GM18498 (cell line): Measurements from ENCODE around the gene NR5A1.

ENCODE experiments used
- ATAC-seq: cut with Tn5 transposase; IDR thresholded peaks from one replicate; pipeline ENCODE4 v1.9.1; 2021; ENCODE audit warnings: mild to moderate bottlenecking, moderate library complexity; ENCODE audit not compliant: unreplicated experiment

The NR5A1 gene

GRCh38 chr9:124483481-124483880 is 23.7 kb downstream of the NR5A1 start:
- no peak for ATAC-seq

- no peak for ATAC-seq
Observed at GRCh38 chr9:124482431-124483031, 24.7 kb downstream of the NR5A1 start.

- ATAC-seq: no peak
Observed at GRCh38 chr9:124481115-124481514, 26.1 kb downstream of the NR5A1 start.

- ATAC-seq: no peak
Observed at GRCh38 chr9:124480621-124480981, 26.6 kb downstream of the NR5A1 start.

- ATAC-seq: no peak
Observed at GRCh38 chr9:124479947-124480620, 27.1 kb downstream of the NR5A1 start.

- ATAC-seq: no peak
Observed at GRCh38 chr9:124479371-124479770, 27.8 kb downstream of the NR5A1 start.

GRCh38 chr9:124478354-124478753 is 28.8 kb downstream of the NR5A1 start:
- no peak for ATAC-seq

- ATAC-seq: no peak
Observed at GRCh38 chr9:124477648-124478285, 29.4 kb downstream of the NR5A1 start.

GRCh38 chr9:124477211-124477647 is 30.0 kb downstream of the NR5A1 start:
- no peak for ATAC-seq

GRCh38 chr9:124475868-124476690 is 31.1 kb downstream of the NR5A1 start:
- ATAC-seq: no peak

- no peak for ATAC-seq
Observed at GRCh38 chr9:124475158-124475867, 31.9 kb downstream of the NR5A1 start.

- ATAC-seq: no peak
Observed at GRCh38 chr9:124474151-124474550, 33.0 kb downstream of the NR5A1 start.

GRCh38 chr9:124473310-124473709 is 33.9 kb downstream of the NR5A1 start:
- ATAC-seq: no peak

GRCh38 chr9:124472770-124473169 is 34.4 kb downstream of the NR5A1 start:
- ATAC-seq: no peak

GRCh38 chr9:124471761-124472160 is 35.4 kb downstream of the NR5A1 start:
- ATAC-seq: no peak

GRCh38 chr9:124470726-124471125 is 36.5 kb downstream of the NR5A1 start:
- no peak for ATAC-seq

GRCh38 chr9:124470306-124470705 is 36.9 kb downstream of the NR5A1 start:
- ATAC-seq: no peak

- ATAC-seq: no peak
Observed at GRCh38 chr9:124469011-124469832, 38.0 kb downstream of the NR5A1 start.

- ATAC-seq: no peak
Observed at GRCh38 chr9:124468061-124468740, 39.0 kb downstream of the NR5A1 start.
